Posterior vena cava (tissue), 2 donors: Measurements from ENCODE around the gene SMIM22. TPM values are rescaled to one million over a fixed set of nuclear protein-coding genes. Genes with fewer than 3 reads are reported as not detected.

Source experiments
- DNase-seq: peaks from one replicate; pipeline ENCODE4 v3.0.0-alpha.2; 2020; ENCODE audit warnings: low spot score
- intact Hi-C, 2 donors: fragments of 100-400 bp; cut with DNase I; formaldehyde crosslinking; loops; one replicate each; pipeline versions ENCODE4 v1.14.1 to v1.14.2; 2022 to 2023
- total RNA-seq, 2 donors: library from RNA; stranded (reverse); fragmentation: NEBNext Ultra II Directional; extraction: Animal tissue kit (Norgen Biotek cat#: 25700); gene quantifications; one replicate each; pipeline ENCODE4 v1.2.1, GENCODE V29; 2021
- donor health status: DM: yes; HTN: yes; CAD: no.
- donor health status: DM: yes; HTN: yes; CAD: no.

The SMIM22 gene
- total RNA-seq, 2 donors from 2014 or later: not detected

DNA sequence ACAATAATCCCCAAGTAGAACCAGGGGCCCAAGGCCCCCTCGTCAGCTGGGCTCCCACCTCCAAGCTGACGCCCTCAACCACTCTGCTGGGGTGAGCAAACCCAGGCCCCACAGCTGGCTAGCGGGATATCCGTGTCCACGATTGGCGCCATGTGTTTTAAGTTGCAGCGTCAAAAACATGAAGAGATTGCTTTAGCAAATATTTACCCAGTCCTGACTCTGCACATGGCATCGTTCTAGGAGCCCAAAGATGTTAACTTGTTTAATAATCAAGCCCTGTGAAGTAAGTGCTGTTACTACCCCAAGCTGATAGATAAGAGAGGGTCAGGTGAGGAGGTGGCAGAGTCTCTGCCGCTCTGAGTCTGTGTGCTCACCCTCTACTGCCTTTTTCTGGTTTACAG lies 6.7 kb upstream of the SMIM22 start:
- intact Hi-C loops: no loop called here
- DNase-seq: no peak

DNA sequence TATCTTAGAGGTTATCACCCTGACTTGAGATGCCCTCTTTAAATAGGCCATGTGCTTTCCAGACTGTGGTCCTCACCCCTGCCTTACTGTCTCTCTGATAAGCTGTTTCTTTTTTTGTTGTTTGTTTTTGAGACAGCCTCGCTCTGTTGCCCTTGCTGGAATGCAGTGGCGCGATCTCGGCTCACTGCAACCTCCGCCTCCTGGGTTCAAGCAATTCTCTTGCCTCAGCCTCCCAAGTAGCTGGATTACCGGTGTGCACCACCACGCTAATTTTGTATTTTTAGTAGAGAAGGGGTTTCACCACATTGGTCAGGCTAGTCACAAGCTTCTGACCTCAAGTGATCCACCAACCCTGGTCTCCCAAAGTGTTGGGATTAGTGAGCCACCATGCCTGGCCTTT lies 6.3 kb upstream of the SMIM22 start:
- no peak for DNase-seq
- intact Hi-C loops: no loop called here

DNA sequence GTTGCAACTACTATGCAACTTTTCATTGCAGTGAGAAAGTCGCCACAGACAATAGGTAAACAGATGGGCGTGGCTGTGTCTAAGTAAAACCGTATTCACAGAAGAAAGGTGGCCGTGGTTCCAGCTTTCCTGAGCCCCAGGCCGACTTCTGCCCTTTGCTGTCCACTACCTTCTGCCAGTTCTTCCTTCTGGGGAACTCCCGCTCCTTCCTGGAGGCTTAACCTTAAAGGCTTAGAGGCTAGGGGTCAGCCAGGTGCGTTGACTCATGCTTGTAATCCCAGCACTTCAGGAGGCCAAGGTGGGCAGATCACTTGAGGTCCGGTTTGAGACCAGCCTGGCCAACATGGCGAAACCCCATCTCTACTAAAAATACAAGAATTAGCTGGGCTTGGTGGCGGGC lies 4.9 kb upstream of the SMIM22 start:
- DNase-seq: no peak
- intact Hi-C loops: no loop called here

DNA sequence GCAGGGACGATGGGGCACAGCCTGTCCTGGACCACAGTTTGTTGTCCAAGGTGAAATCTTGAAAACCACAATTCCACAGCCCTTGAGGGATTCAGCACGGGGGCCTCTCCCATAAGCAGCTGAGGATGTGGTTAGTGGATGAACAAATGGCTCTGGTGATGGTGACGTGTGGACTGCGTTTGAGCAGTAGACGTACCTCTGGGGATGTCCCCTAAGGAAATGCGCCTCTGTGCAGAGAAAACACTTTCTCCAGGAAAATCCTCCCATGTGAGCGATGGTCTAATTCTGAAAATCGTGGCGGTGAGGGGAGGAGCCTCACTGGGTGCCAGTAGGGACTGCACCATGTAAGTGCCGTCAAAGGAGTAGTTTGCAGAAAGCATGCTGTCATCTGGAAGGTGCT lies 4.3 kb upstream of the SMIM22 start:
- intact Hi-C loops: no loop called here
- no peak for DNase-seq

DNA sequence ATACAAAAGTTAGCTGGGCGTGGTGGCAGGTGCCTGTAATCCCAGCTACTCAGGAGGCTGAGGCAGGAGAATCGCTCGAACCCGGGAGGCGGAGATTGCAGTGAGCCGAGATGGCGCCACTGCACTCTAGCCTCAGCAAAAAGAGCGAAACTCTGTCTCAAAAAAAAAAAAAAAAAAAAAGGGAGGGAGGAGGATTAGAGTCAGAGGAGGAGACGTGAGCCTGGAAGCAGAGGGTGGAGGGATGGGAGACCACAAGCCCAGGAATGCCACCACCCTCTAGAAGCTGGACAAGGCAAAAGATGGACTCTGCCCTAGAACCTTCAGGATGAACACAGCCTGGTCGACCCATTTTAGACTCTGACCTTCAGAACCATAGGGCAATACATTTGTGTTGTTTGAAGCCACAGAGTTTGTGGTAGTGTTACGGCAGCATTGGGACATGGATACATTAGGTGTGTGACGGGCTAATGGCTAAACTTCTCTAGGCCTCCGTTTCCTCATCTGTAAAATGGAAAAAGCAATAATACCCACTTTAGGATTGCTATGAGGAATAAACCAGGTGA lies 2.1 kb upstream of the SMIM22 start:
- DNase-seq: no peak
- intact Hi-C loops: no loop called here

DNA sequence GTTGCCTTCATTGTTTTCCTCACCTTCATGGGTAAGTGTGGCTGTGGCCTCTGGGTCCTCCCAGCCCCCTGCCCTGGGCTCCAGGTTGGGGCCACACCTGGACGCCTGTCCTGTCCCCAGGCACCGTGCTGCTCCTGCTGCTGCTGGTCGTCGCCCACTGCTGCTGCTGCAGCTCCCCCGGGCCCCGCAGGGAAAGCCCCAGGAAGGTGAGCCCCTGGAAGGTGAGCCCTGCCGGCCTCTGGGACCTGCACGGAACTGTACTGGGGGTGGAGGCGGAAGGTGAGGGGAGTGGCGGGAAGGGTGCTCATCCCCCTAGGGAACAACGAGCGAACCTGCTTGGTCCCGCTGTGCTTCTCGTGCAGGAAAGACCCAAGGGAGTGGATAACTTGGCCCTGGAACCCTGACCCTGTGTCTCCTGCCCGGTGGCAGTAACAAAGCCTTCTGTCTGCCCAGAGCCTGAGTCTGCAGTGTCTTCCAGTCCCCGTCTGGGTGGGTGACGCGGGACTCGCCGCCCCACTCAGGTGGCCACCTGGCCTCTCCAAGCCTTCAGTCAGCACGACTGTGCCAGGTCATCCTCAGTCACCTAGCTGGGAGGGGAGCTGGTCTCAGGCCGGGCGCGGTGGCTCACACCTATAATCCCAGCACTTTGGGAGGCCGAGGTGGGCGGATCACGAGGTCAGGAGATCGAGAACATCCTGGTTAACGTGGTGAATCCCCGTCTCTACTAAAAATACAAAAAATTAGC lies 831 bp downstream of the SMIM22 start:
- intact Hi-C loops: no loop called here
- DNase-seq: no peak

DNA sequence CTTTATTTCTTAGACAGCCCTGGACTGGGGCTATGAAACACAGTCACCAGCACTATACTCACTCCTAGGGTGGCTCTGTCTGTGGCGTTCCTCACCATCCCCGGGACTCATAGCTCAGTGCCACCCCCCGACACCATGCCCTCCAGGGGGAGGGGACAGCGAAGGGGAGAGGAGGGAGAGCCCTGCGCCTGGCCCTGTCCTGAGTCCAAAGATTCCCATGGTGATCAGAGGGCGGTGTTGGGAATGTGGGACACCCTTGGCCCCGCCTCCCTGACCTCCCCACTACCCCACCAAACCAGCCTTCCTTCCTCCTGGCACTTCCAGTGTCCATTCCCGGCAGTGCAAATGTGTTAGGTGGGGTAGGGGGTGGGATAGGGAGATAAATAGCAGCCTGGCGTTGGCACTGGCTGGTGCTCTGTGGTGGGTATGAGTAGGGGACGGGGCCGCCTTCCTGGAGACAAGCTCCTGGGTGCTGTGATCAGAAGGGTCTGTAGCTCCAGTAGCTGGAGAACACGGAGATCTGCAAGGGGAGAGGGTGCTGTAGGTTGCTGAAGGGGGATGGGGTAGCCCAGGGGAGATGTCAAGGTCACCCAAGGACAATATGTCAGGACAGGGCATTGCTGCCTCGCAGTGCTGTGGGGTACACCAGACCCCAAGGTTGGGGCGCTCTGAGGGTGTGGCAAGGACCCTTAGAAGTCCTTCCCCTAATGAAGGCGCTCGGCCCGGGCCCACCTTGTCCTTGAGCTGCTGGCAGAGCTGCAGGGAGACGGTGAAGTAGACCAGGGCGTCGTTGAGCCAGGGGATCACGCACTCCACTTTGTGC lies 2.0 kb downstream of the SMIM22 start:
- intact Hi-C loops: no loop called here
- DNase-seq: no peak

DNA sequence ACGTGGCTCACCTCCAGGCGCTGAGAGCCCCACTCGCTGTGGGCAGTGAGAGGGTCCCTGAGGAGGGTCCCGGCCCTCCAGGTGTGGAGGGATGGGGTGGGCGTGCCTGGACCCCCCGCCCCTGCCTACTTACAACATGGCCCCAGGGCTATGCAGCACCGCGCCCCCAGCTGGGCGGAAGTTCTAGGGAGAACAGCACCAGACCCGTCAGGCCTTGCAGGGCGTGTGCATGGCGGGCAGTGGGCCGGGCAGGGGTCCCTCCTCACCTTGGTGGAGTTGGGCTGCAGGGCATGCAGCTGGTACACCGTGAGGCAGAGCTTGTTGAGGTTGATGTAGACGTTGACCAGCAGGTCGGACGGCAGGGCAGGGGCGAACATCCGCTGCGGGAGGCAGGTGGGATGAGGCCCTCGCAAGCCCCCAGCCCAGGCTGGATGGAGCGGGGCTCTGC lies 2.7 kb downstream of the SMIM22 start:
- intact Hi-C loops: no loop called here
- no peak for DNase-seq

DNA sequence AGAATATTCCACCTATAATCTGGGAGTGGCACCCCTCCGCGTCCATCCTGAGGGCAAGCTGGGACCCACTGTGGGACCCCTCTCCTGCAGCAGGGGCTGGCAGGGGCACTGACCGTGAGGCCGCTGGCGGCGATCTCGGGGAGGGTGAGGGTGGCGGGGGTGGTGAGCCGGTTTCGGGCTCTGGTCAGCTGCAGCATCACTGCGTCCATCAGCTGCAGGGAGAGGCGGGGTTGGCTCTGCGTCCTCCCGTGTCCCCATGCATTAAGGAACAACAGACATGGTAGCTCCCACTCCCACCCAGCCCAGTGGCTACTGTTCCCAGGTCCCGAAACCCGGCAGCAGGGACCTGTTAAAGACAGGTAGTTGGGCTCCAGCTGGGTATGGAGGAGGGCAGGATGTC lies 3.3 kb downstream of the SMIM22 start:
- DNase-seq: no peak
- intact Hi-C loops: no loop called here

DNA sequence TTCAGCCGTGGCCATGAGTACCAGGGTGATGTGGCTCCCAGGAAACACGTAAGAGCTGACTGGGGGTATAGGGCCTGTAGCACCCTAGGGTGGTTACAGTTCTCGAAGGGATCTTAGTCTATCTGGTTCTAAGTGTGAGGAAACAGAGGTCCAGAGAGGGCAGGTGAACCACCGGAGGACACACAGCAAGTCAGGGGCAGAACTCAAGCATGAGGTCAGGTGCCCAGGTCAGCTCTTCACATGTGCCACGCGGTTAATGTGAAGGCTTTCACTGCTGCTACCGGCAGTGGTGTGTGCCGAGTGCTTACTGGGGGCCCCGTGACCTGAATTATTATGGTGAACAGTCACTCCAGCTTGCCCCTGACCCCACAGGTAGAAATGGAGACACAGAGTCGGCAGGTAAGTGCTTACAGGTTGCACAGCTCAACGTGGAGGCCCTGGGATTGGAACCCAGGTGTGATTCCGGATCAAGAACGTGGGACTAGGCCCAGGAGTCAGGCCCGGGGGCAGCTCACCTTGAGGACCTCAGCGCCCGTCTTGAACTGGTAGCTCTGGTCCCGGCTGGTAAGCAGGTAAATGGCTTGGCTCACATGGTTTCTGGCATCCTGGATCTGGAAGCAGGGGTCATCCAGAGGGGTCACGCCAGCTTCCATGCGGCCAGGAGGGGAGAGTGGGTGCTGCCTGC lies 4.1 kb downstream of the SMIM22 start:
- DNase-seq: no peak
- intact Hi-C loops: no loop called here

DNA sequence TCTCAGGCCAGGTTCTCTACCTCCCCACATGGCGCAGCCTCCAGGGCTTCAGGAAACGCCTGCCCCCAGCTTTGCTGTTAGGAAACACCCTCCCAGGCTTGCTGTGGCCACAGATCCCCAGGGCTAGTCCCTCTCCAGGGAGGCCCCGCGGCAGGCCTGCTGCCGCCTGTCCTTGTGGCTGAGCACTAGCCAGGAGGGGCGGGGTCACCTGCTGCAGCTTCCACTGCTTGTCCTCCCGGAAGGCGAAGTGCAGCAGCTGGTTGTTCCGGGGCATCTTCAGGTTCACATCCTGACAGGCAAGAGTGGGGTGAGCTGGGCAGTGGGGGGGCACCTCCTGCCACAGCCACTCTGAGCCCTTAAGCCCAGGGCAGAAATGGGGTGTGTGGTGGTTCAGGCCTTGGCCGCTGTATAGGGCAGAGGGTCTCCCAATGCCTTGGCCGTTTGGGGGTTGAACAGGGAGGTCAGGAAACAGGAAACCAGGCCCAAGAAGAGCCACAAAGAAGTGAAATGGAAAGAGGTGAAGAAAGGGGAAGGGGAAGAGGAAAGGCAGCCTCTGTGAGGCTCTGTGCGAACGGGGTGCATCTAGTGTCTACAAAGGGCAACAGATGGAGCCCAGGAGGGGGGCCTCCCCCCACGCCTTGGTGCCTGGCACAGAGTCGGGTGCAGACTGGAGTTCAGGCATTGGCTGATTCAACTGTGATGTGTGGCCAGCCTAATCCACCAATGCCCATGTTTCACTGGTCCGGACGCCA lies 5.3 kb downstream of the SMIM22 start:
- DNase-seq: no peak
- intact Hi-C loops: no loop called here

DNA sequence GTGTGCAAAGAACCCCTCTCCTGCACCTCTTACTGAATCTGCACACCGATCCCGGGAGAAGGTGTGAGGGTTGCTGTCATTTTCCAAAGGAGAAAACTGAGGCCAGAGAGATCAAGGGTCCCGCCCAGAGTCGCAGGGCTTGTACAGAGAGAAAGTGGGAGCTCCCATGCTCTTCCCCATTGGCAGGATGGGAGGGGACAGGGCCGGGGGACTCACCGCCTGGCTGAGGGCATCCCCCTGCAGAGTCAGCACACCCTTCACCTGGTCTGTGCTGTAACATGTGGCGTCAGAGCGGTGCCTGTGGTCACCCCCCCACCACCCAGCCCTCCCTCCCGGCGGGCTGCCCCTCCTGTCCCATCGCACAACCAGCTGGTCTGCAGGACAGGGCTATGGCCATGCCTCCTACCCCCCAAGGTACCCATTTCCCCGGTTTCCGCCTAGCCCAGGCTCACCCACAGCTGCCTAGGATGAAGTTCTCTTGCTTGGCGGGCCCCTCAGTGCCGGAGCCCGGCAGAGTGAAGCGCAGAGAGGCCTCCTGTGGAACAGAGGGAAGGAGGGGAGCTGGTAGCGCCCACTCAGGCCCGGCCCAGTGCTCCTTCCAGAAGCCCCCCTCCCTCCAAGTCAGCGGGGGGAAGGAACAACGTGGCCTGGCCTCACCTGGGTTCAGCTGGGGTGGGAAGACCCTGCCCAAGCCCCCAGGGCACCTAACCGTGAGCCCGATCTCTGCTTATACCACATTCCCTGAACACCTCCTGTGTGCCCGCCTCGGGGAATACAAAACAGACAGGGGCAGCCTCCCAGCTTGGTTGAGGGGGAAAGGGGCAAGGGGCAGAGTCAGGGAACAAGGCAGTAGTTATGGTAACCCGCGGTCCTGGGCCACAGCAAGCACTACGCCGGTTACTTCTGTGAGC lies 6.1 kb downstream of the SMIM22 start:
- intact Hi-C loops: no loop called here
- DNase-seq: no peak

DNA sequence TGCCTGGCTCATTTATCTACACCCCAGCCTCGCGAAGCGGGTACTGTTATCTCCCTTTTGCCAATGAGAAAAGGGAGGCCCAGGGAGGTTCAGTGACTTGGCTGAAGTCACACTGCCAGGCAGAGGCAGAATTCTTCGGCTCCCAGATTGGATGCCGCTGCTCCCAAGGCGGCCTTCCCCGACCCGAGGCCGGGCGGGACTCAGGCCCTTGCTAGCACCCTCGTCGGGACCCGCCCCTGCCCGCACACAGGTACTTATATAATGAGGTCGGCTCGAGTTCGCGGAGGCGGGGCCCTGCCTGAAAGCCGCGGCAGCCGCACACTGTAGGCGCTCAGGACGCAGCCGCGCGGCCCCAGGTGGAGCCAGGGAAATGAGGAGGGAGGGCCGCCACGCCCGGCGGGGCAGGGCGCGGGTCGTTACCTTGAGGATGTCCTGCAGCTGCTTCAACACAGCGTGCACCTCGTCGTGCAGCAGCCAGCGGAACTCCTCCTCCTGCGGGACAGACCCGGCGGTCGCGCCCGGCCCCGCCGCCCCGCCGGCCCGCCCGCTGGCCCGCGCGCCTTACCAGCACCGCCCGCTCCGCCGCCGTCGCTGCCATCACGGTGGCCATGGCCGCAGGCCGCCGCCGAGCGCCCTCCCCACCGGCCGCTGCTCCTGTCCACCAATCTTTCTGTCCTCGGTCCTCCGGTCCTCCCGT lies 6.9 kb downstream of the SMIM22 start, which contains the start of gene ROGDI:
TSS of gene ROGDI (minus strand) at position 672 of the 697 bp plus-strand sequence. CDS start at position 610, 62 bp downstream.
- DNase-seq: peak; percentile 91
- intact Hi-C loops: no loop called here

DNA sequence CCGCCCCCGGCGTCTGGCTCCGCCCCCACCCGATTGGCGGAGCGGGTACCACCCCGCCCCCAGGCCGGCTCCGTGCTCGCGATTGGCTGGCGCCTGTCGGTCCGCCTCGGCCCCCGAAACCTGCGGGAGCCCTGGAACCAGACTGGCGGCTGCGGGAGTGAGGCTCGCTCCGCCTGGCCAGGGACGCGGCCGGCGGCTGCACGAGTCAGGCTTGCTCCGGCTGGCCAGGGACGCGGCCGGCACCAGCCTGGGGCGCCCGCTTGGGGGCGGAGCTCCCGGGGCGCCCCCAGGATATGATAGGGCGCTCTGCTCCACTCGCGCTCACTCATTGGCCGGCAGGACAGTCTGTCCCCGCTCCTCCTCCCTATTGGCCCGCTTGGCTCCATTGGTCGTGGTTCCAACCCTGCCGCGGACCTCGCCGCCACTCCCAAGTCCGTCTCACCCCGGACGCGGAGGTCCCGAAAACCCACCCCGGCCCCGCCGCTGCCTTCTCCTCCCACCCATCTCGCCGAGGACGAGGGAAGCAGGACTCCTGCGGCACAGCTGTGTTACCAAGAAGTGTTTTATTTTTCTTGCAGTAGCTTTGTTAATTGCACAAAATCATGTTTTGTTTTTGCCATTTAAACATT lies 7.6 kb downstream of the SMIM22 start:
- intact Hi-C loops: no loop called here

DNA sequence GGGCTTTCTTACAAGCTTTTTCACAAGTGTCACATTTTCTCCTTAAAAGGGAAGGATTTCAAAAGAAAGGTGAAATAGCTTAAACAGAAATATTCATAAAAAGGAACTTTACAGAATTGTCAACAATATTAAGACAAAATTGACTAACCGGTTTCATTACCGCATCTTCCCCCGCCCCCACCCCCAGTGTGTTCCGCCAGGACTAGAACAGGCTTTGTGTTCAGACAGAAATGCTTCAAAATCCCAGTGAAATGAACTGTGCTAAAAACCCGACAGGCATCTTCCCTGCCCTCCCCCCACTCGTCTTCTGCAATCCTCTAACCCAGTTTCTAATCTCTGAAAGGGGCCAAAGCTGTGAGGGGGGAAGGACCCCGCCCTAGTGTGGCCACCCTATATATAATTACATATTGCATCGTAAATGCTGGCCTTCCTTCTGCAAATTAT lies 8.3 kb downstream of the SMIM22 start:
- DNase-seq: no peak
- intact Hi-C loops: no loop called here

More for the DNA sequence above, 7.6 kb downstream of the SMIM22 start:
- DNase-seq: peak; percentile 97

DNA sequence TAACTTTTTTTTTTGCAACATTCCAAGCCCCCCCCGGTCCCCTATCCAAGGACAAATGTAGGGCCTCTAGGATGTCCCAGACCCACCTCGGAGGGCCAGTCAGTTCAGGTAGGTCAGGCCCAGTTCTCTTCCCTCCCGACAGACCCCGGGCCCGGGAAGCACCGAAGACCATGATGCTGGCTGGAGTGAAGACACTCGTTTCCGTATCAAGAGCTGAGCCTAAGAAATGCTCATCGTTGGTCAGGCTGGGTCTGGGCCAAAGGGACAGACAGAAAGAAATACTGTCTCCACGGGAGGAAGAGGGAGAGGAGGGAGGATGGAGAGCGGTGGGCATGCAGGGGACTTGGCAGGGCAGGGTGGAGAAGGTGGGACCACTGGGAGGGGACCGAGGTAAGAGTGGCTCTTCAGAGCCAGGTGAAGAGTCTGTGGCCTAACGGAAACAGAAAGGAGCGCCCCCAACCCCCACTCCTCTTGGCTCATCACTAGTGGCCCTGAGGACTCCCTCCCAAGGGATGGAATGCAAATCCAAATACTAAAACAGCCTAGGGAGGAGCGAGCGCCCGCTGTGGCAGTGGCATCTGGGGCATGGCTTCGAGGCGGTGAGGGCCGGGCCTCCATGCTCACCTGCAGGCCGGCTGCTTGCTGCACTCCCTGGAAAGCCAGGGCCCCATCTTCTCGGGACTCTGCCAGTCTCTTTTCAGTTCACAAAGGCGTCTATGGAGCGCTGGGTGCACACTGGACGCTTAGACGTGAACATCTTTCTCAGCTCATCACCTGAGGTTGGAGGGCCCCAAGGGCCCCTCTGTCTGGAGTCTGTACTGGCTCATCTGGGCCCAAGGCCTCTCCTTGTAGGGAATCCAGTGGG lies 9.0 kb downstream of the SMIM22 start:
- intact Hi-C loops: no loop called here
- no peak for DNase-seq
